Central memory CD8-positive, alpha-beta T cell (primary cell): ENCODE data around the gene TRDMT1.

Source experiments
- ATAC-seq: fragments of 150-1000 bp; cut with Tn5 transposase; replicated peaks from 2 replicates; pipeline ENCODE4 v1.10.0; 2022; ENCODE audit warnings: mild to moderate bottlenecking, moderate FRiP score, moderate number of reproducible peaks; ENCODE audit not compliant: poor library complexity, severe bottlenecking; ENCODE audit errors: extremely low read depth
- DNase-seq, 2 donors: peaks; one replicate each; pipeline ENCODE4 v3.0.0; 2021; ENCODE audit warnings: low spot score in 2 of 2
- H3K27ac Mint-ChIP-seq: one replicate; pipeline ENCODE4 v1.8.0; 2022; ENCODE audit warnings: low read depth, mild to moderate bottlenecking, moderate library complexity, mixed read lengths
- H3K27me3 Mint-ChIP-seq: one replicate; pipeline ENCODE4 v1.8.0; 2022; ENCODE audit warnings: mixed read lengths
- H3K36me3 Mint-ChIP-seq: one replicate; pipeline ENCODE4 v1.8.0; 2022; ENCODE audit warnings: mild to moderate bottlenecking, moderate library complexity, mixed read lengths; ENCODE audit not compliant: insufficient read depth
- H3K4me1 Mint-ChIP-seq: one replicate; pipeline ENCODE4 v1.8.0; 2022; ENCODE audit warnings: mixed read lengths
- H3K4me3 Mint-ChIP-seq: one replicate; pipeline ENCODE4 v1.8.0; 2022; ENCODE audit warnings: mild to moderate bottlenecking, moderate library complexity, mixed read lengths
- H3K9me3 Mint-ChIP-seq: one replicate; pipeline ENCODE4 v1.8.0; 2022; ENCODE audit warnings: mixed read lengths

Gene TRDMT1

GRCh38 chr10:17200001-17200911 lies 1.2 kb downstream of the TRDMT1 start:
- H3K9me3 Mint-ChIP-seq: no peaks in the 10 kb centered on the region
- peak overlapping the region; percentile 99 for H3K27ac Mint-ChIP-seq
- H3K4me1 Mint-ChIP-seq: peaks cover 35% of the 10 kb centered on the region
- no peaks in the 10 kb centered on the region for H3K27me3 Mint-ChIP-seq
- DNase-seq (no peak), ATAC-seq (no peak)
- H3K4me3 Mint-ChIP-seq: peak overlapping the region; percentile 94
- H3K36me3 Mint-ChIP-seq: peaks cover 23% of the 10 kb centered on the region

- ATAC-seq (no peak), DNase-seq (no peak)
- H3K4me1 Mint-ChIP-seq: peaks cover 31% of the 10 kb centered on the region
- H3K27ac Mint-ChIP-seq: peak overlapping the region; percentile 77
- peaks cover 21% of the 10 kb centered on the region for H3K36me3 Mint-ChIP-seq
- no peaks in the 10 kb centered on the region for H3K9me3 Mint-ChIP-seq
- H3K27me3 Mint-ChIP-seq: no peaks in the 10 kb centered on the region
- H3K4me3 Mint-ChIP-seq: peak overlapping the region; percentile 4
These were observed 2.1 kb downstream of the TRDMT1 start for GRCh38 chr10:17199351-17199804.

GRCh38 chr10:17196573-17196972 lies 4.9 kb downstream of the TRDMT1 start:
- Mint-ChIP-seq H3K27ac (no peak overlapping the region), H3K36me3 (peaks cover 17% of the 10 kb centered on the region), H3K4me3 (no peak overlapping the region), H3K9me3 (no peaks in the 10 kb centered on the region), H3K27me3 (no peaks in the 10 kb centered on the region), H3K4me1 (peaks cover 34% of the 10 kb centered on the region)
- DNase-seq (no peak), ATAC-seq (no peak)

GRCh38 chr10:17196045-17196444 lies 5.4 kb downstream of the TRDMT1 start:
- H3K36me3 Mint-ChIP-seq: peaks cover 12% of the 10 kb centered on the region
- H3K9me3 Mint-ChIP-seq: no peaks in the 10 kb centered on the region
- H3K27ac Mint-ChIP-seq: no peak overlapping the region
- H3K4me1 Mint-ChIP-seq: peaks cover 33% of the 10 kb centered on the region
- ATAC-seq: no peak
- no peaks in the 10 kb centered on the region for H3K27me3 Mint-ChIP-seq
- DNase-seq: no peak
- H3K4me3 Mint-ChIP-seq: no peak overlapping the region

GRCh38 chr10:17195083-17195482 lies 6.4 kb downstream of the TRDMT1 start:
- Mint-ChIP-seq H3K9me3 (no peaks in the 10 kb centered on the region), H3K36me3 (peaks cover 6% of the 10 kb centered on the region), H3K27me3 (no peaks in the 10 kb centered on the region), H3K4me1 (peaks cover 30% of the 10 kb centered on the region), H3K4me3 (no peak overlapping the region), H3K27ac (no peak overlapping the region)
- no peak for ATAC-seq
- DNase-seq: no peak

GRCh38 chr10:17190602-17191001 lies 10.9 kb downstream of the TRDMT1 start:
- Mint-ChIP-seq H3K9me3 (no peaks in the 10 kb centered on the region), H3K27ac (no peak overlapping the region), H3K27me3 (no peaks in the 10 kb centered on the region), H3K36me3 (peaks cover 1% of the 10 kb centered on the region), H3K4me1 (peaks cover 18% of the 10 kb centered on the region), H3K4me3 (no peak overlapping the region)
- DNase-seq: no peak
- ATAC-seq: no peak

GRCh38 chr10:17188644-17189172 lies 12.8 kb downstream of the TRDMT1 start:
- Mint-ChIP-seq H3K27me3 (no peaks in the 10 kb centered on the region), H3K4me1 (peaks cover 12% of the 10 kb centered on the region), H3K36me3 (no peaks in the 10 kb centered on the region), H3K27ac (no peak overlapping the region), H3K4me3 (no peak overlapping the region), H3K9me3 (no peaks in the 10 kb centered on the region)
- no peak for DNase-seq
- no peak for ATAC-seq

GRCh38 chr10:17185873-17186272 lies 15.6 kb downstream of the TRDMT1 start:
- Mint-ChIP-seq H3K27me3 (no peaks in the 10 kb centered on the region), H3K4me3 (no peak overlapping the region), H3K27ac (no peak overlapping the region), H3K4me1 (peaks cover 5% of the 10 kb centered on the region), H3K9me3 (no peaks in the 10 kb centered on the region), H3K36me3 (no peaks in the 10 kb centered on the region)
- ATAC-seq: no peak
- no peak for DNase-seq

GRCh38 chr10:17183110-17183509 lies 18.4 kb downstream of the TRDMT1 start:
- H3K4me3 Mint-ChIP-seq: no peak overlapping the region
- no peak for ATAC-seq
- no peaks in the 10 kb centered on the region for H3K9me3 Mint-ChIP-seq

GRCh38 chr10:17181751-17182150 lies 19.7 kb downstream of the TRDMT1 start:
- ATAC-seq: no peak
- Mint-ChIP-seq H3K4me3 (no peak overlapping the region), H3K9me3 (no peaks in the 10 kb centered on the region), H3K27ac (no peak overlapping the region), H3K4me1 (no peaks in the 10 kb centered on the region), H3K36me3 (no peaks in the 10 kb centered on the region), H3K27me3 (no peaks in the 10 kb centered on the region)
- DNase-seq: no peak

More at GRCh38 chr10:17183110-17183509, 18.4 kb downstream of the TRDMT1 start:
- Mint-ChIP-seq H3K27ac (no peak overlapping the region), H3K27me3 (no peaks in the 10 kb centered on the region), H3K4me1 (no peaks in the 10 kb centered on the region), H3K36me3 (no peaks in the 10 kb centered on the region)
- DNase-seq: no peak

GRCh38 chr10:17181110-17181509 lies 20.4 kb downstream of the TRDMT1 start:
- no peaks in the 10 kb centered on the region for H3K4me1 Mint-ChIP-seq

GRCh38 chr10:17179002-17179401 lies 22.5 kb downstream of the TRDMT1 start:
- ATAC-seq (no peak), DNase-seq (no peak)
- no peaks in the 10 kb centered on the region for H3K36me3 Mint-ChIP-seq

More at GRCh38 chr10:17181110-17181509, 20.4 kb downstream of the TRDMT1 start:
- no peaks in the 10 kb centered on the region for H3K36me3 Mint-ChIP-seq
- DNase-seq (no peak), ATAC-seq (no peak)
- H3K27me3 Mint-ChIP-seq: no peaks in the 10 kb centered on the region
- no peaks in the 10 kb centered on the region for H3K9me3 Mint-ChIP-seq
- H3K4me3 Mint-ChIP-seq: no peak overlapping the region
- H3K27ac Mint-ChIP-seq: no peak overlapping the region

GRCh38 chr10:17178006-17178405 lies 23.5 kb downstream of the TRDMT1 start:
- peaks cover 4% of the 10 kb centered on the region for H3K36me3 Mint-ChIP-seq
- no peak for DNase-seq
- peak overlapping the region; percentile 41 for H3K27ac Mint-ChIP-seq

More at GRCh38 chr10:17179002-17179401, 22.5 kb downstream of the TRDMT1 start:
- H3K9me3 Mint-ChIP-seq: no peaks in the 10 kb centered on the region
- H3K27me3 Mint-ChIP-seq: no peaks in the 10 kb centered on the region
- peaks cover 6% of the 10 kb centered on the region for H3K4me1 Mint-ChIP-seq
- H3K27ac Mint-ChIP-seq: peak overlapping the region; percentile 26
- no peak overlapping the region for H3K4me3 Mint-ChIP-seq

More at GRCh38 chr10:17178006-17178405, 23.5 kb downstream of the TRDMT1 start:
- H3K4me1 Mint-ChIP-seq: peaks cover 6% of the 10 kb centered on the region
- no peak for ATAC-seq
- H3K4me3 Mint-ChIP-seq: no peak overlapping the region
- H3K27me3 Mint-ChIP-seq: no peaks in the 10 kb centered on the region
- no peaks in the 10 kb centered on the region for H3K9me3 Mint-ChIP-seq
